K562 (cell line): Measurements from ENCODE around the gene VGF. TPM values are rescaled to one million over a fixed set of nuclear protein-coding genes. Genes with fewer than 3 reads are reported as not detected.
A peak's percentile ranks its signal among the peaks of the same experiment; 100 is the strongest.
"Not testable (repeated sequence)": the region's sequence is repeated elsewhere in the genome, so short reads cannot be mapped to it uniquely, and the experiment has no call there.

Source experiments
- ATAC-seq: fragments of 200-7000 bp; cut with Tn5 transposase; 3 replicates; pipeline ENCODE4 v1.9.1; 2020; ENCODE audit warnings: moderate library complexity
- BruUV-seq: library from RNA; stranded (reverse); fragments of 400-500 nt; replicated peaks from 2 replicates; lab custom pipeline; 2021; lab: Mats Ljungman, UMichigan
- CTCF ChIA-PET: fragments of 300-600 bp; formaldehyde crosslinking; extraction: SDS; loops from one replicate; lab custom pipeline; 2021; ENCODE audit warnings: low intra/inter-chr PET ratio; lab: Yijun Ruan, JAX
- POLR2A ChIA-PET: fragments of 300-600, 350-650 bp; sonication (Branson Sonifier 250); formaldehyde crosslinking; extraction: SDS; loops from one replicate; lab custom pipeline; 2021; ENCODE audit warnings: antibody characterized with exemption, inconsistent platforms; lab: Yijun Ruan, JAX
- DNase-seq, 4 experiments: peaks; one replicate each; pipeline versions ENCODE4 v3.0.0 to v3.0.0-alpha.2; 2011 to 2018; ENCODE audit warnings: low spot score in 3 of 4, mixed read lengths in 3 of 4; ENCODE audit errors: extremely low read depth in 1 of 4
- FAIRE-seq: peaks from 2 replicates; lab custom pipeline; 2011; peaks lifted over from hg19 to GRCh38; lab: Jason Lieb, UNC
- H2AFZ ChIP-seq: 2 replicates; pipeline ENCODE4 v1.6.0; 2011; ENCODE audit warnings: low read depth, low read length, control low read depth, inconsistent platforms
- H3K27ac ChIP-seq: fragments of 200-600 bp; 3 replicates; pipeline ENCODE4 v1.8.0; 2011; ENCODE audit warnings: low read depth, mild to moderate bottlenecking, control low read depth, inconsistent platforms, low read length, moderate library complexity, mixed read lengths; ENCODE audit errors: extremely low read depth
- H3K27me3 ChIP-seq, 2 experiments: fragments of 300-600 bp in 1 of 2; 2 replicates in 1 of 2; 3 replicates in 1 of 2; pipeline versions ENCODE4 v1.6.0 to v1.8.0; 2011; ENCODE audit warnings: inconsistent platforms in 2 of 2, low read length in 2 of 2, mild to moderate bottlenecking in 1 of 2, mixed read lengths in 1 of 2, moderate library complexity in 1 of 2; ENCODE audit not compliant: control insufficient read depth in 2 of 2, insufficient read depth in 2 of 2
- H3K36me3 ChIP-seq: fragments of 300-600 bp; 3 replicates; pipeline ENCODE4 v1.8.0; 2011; ENCODE audit warnings: mild to moderate bottlenecking, low read length, inconsistent platforms; ENCODE audit not compliant: control insufficient read depth, insufficient read depth
- H3K4me1 ChIP-seq, 2 experiments: fragments of 200-600 bp in 1 of 2; replicated peaks in 1 of 2; 2 replicates in 1 of 2; 3 replicates in 1 of 2; pipeline versions ENCODE4 v1.5.1 to v1.8.0; 2011; ENCODE audit warnings: inconsistent platforms in 2 of 2, low read length in 2 of 2, mild to moderate bottlenecking in 1 of 2, mixed read lengths in 1 of 2, moderate library complexity in 1 of 2; ENCODE audit not compliant: control insufficient read depth in 2 of 2, insufficient read depth in 2 of 2
- H3K4me2 ChIP-seq: 2 replicates; pipeline ENCODE4 v1.6.1; 2011; ENCODE audit warnings: low read length, control low read depth, inconsistent platforms, mixed read lengths; ENCODE audit not compliant: insufficient read depth
- H3K4me3 ChIP-seq: fragments of 200-600 bp; sonication (generic), shearing (Covaris generic); 2 replicates; pipeline ENCODE4 v1.5.1; 2016; ENCODE audit warnings: control low read depth, inconsistent platforms
- H3K79me2 ChIP-seq: fragments of 200-600 bp; 3 replicates; pipeline ENCODE4 v1.8.0; 2011; ENCODE audit warnings: low read length, inconsistent platforms; ENCODE audit not compliant: control insufficient read depth, insufficient read depth
- H3K9ac ChIP-seq, 2 experiments: 2 replicates each; pipeline versions ENCODE4 v1.6.0 to v1.6.1; 2011; ENCODE audit warnings: low read depth in 2 of 2, low read length in 2 of 2, control low read depth in 1 of 2, inconsistent platforms in 1 of 2, mild to moderate bottlenecking in 1 of 2, mixed read lengths in 1 of 2; ENCODE audit not compliant: insufficient read depth in 1 of 2
- H3K9me1 ChIP-seq: one replicate; pipeline ENCODE4 v1.6.0; 2011; ENCODE audit warnings: inconsistent platforms, mild to moderate bottlenecking, low read length, moderate library complexity; ENCODE audit not compliant: control insufficient read depth, insufficient read depth
- H3K9me3 ChIP-seq: replicated peaks from 2 replicates; pipeline ENCODE4 v1.5.1; 2011; ENCODE audit warnings: low read depth, low read length, inconsistent platforms; ENCODE audit not compliant: control insufficient read depth, insufficient read depth
- H4K20me1 ChIP-seq: replicated peaks from 2 replicates; pipeline ENCODE4 v1.6.1; 2011; ENCODE audit warnings: low read length, inconsistent platforms, mixed read lengths; ENCODE audit not compliant: control insufficient read depth, insufficient read depth
- MTA1 ChIP-seq: fragments of 450-650 bp; IDR thresholded peaks from 2 replicates; pipeline ENCODE4 v1.6.1; 2017; ENCODE audit warnings: borderline replicate concordance
- THRAP3 ChIP-seq: fragments of 450-650 bp; IDR thresholded peaks from 2 replicates; pipeline ENCODE4 v1.6.1; 2016; ENCODE audit warnings: mild to moderate bottlenecking, inconsistent platforms, borderline replicate concordance
- ZNF512 ChIP-seq: IDR thresholded peaks from 2 replicates; pipeline ENCODE4 v1.6.1; 2016; ENCODE audit warnings: missing genetic modification characterization, missing compliant biosample characterization
- WGBS: fragments of 100-300 bp; shearing (Covaris generic); methylation state at CpG from one replicate; pipeline ENCODE4 v1.1.6; 2016; ENCODE audit warnings: low coverage, mixed read lengths; ENCODE audit not compliant: insufficient coverage; ENCODE audit errors: missing lambda C conversion rate; 5-methylcytosine and 5-hydroxymethylcytosine counted together
- in situ Hi-C: fragments of 300-500 bp; cut with MboI; formaldehyde crosslinking; loops from 4 replicates; pipeline ENCODE4 v1.15.0; 2018; ENCODE audit warnings: inconsistent platforms, mixed read lengths
- intact Hi-C: fragments of 100-400 bp; cut with micrococcal nuclease; formaldehyde crosslinking; loops from 2 replicates; pipeline ENCODE4 v1.14.2; 2022
- microRNA-seq: library from miRNA; unstranded; fragments of <30 nt; microRNA quantifications from one replicate; pipeline ENCODE4, GENCODE V29; 2018; ENCODE audit warnings: borderline microRNAs expressed
- polyA plus RNA-seq, 8 experiments: library from polyadenylated mRNA; depleted of rRNA in 4 of 8; stranded (reverse) in 5 of 8; unstranded in 3 of 8; fragments of >200 nt; fragmentation: Nextera tagmentation in 2 of 8; fragmentation: Illumina TruSeq in 1 of 8; extraction: Ambion mirVana in 2 of 8; extraction: Trizol in 1 of 8; gene quantifications; 2 replicates each; pipeline versions ENCODE4 v1.2.1 to v1.2.3, GENCODE V29; 2011 to 2014; ENCODE audit warnings: inconsistent platforms in 1 of 8, missing spikeins in 1 of 8
- small RNA-seq: library from RNA; depleted of rRNA; stranded (forward); fragments of <200 nt; gene quantifications from one replicate; pipeline ENCODE3, GENCODE V24; 2014
- total RNA-seq, 7 experiments: library from RNA; depleted of rRNA in 6 of 7; stranded (reverse); fragments of >200 nt in 6 of 7; fragmentation: Illumina TruSeq in 2 of 7; extraction: Trizol in 2 of 7; gene quantifications; 2 replicates each; pipeline versions ENCODE4 v1.2.1 to v1.2.3, GENCODE V29; 2011 to 2021; ENCODE audit warnings: low replicate concordance in 1 of 7

The VGF gene
- total and polyA plus RNA-seq, 9 of the 15 experiments (the other 6 are each of a cell fraction or from before 2014, with no cell fraction given): 0.03 to 5.7 (median 0.34) TPM

GRCh38 chr7:101113140-101113539 lies 52.2 kb downstream of the VGF start:
- H3K4me2 ChIP-seq, CTCF ChIA-PET, H4K20me1 ChIP-seq, H3K9ac ChIP-seq, in situ Hi-C loops, BruUV-seq, H3K27ac ChIP-seq, intact Hi-C loops, H3K9me3 ChIP-seq, H3K79me2 ChIP-seq, ATAC-seq, H3K4me3 ChIP-seq, DNase-seq, FAIRE-seq, H3K36me3 ChIP-seq, H2AFZ ChIP-seq, POLR2A ChIA-PET, H3K27me3 ChIP-seq, H3K9me1 ChIP-seq: not testable (repeated sequence)
- WGBS: 88% methylated on average over 7 of the region's 7 CpGs
- TF ChIP-seq MTA1 (0 out of 2 replicates have a peak, but pooled peaks have one; percentile 21), ZNF512 (tag) (peak; percentile 83), THRAP3 (0 out of 2 replicates have a peak, but pooled peaks have one; percentile 46)
- H3K4me1 ChIP-seq: peaks cover 0 to 22% of the 10 kb centered on the region in 2 experiments; a peak in 4 of 5 replicates

Small RNAs within 50 kb of the gene (microRNA-seq; reads per million reads assigned to microRNA genes)
- gene MIR4653: not detected

Small RNAs within 50 kb of the gene (small RNA-seq; reads per million reads assigned to genes)
- not detected for gene MIR4653

Other genes starting within 250 kb of the VGF start
Only the 7 nearest of the 14 such genes appear.
- gene SERPINE1, start 38.5 kb downstream of the VGF start, total RNA-seq (2014; rRNA removed): 0.73 and 0.91 TPM in 2 replicates
- gene SERPINE1, start 38.5 kb downstream of the VGF start, total RNA-seq (2014; rRNA removed; fragmentation: Illumina TruSeq; extraction: Trizol): 0.44 and 0.67 TPM in 2 replicates
- gene SERPINE1, start 38.5 kb downstream of the VGF start, total RNA-seq (2015; rRNA removed; fragmentation: Illumina TruSeq; extraction: Trizol): 0.22 and 0.23 TPM in 2 replicates
- gene SERPINE1, start 38.5 kb downstream of the VGF start, total RNA-seq (2021): 0.98 and 1.3 TPM in 2 replicates
- 2.2 and 4.8 TPM in 2 replicates for gene SERPINE1, start 38.5 kb downstream of the VGF start, polyA plus RNA-seq (2011; rRNA removed)
- 1.0 and 1.1 TPM in 2 replicates for gene SERPINE1, start 38.5 kb downstream of the VGF start, polyA plus RNA-seq (2014; fragmentation: Illumina TruSeq; extraction: Trizol)
- gene SERPINE1, start 38.5 kb downstream of the VGF start, polyA plus RNA-seq (2014; fragmentation: Nextera tagmentation; extraction: Ambion mirVana): 1 to 10 TPM in 1 of 2 experiments, under 1 TPM in 1; 0.89 to 1.6 TPM
- 0.54 and 0.62 TPM in 2 replicates for gene SERPINE1, start 38.5 kb downstream of the VGF start, polyA plus RNA-seq (2014; rRNA removed)
- 149 and 163 TPM in 2 replicates for gene AP1S1, start 11.1 kb downstream of the VGF start, total RNA-seq (2014; rRNA removed)
- gene AP1S1, start 11.1 kb downstream of the VGF start, total RNA-seq (2014; rRNA removed; fragmentation: Illumina TruSeq; extraction: Trizol): 68.6 and 77.7 TPM in 2 replicates
- 71.8 and 71.9 TPM in 2 replicates for gene AP1S1, start 11.1 kb downstream of the VGF start, total RNA-seq (2015; rRNA removed; fragmentation: Illumina TruSeq; extraction: Trizol)
- gene AP1S1, start 11.1 kb downstream of the VGF start, total RNA-seq (2021): 89.4 and 91.2 TPM in 2 replicates
- 113 and 121 TPM in 2 replicates for gene AP1S1, start 11.1 kb downstream of the VGF start, polyA plus RNA-seq (2011; rRNA removed)
- 79.8 and 104 TPM in 2 replicates for gene AP1S1, start 11.1 kb downstream of the VGF start, polyA plus RNA-seq (2014; fragmentation: Illumina TruSeq; extraction: Trizol)
- gene AP1S1, start 11.1 kb downstream of the VGF start, polyA plus RNA-seq (2014; fragmentation: Nextera tagmentation; extraction: Ambion mirVana): 10 to 100 TPM in 1 of 2 experiments, 1 to 10 TPM in 1; 4.4 to 13.6 TPM
- 125 and 188 TPM in 2 replicates for gene AP1S1, start 11.1 kb downstream of the VGF start, polyA plus RNA-seq (2014; rRNA removed)
- not detected in 2 replicates for gene NAT16, start 14.7 kb upstream of the VGF start, total RNA-seq (2014; rRNA removed)
- not detected in 2 replicates for gene NAT16, start 14.7 kb upstream of the VGF start, total RNA-seq (2014; rRNA removed; fragmentation: Illumina TruSeq; extraction: Trizol)
- gene NAT16, start 14.7 kb upstream of the VGF start, total RNA-seq (2015; rRNA removed; fragmentation: Illumina TruSeq; extraction: Trizol): not detected in 2 replicates
- not detected in 2 replicates for gene NAT16, start 14.7 kb upstream of the VGF start, total RNA-seq (2021)
- gene NAT16, start 14.7 kb upstream of the VGF start, polyA plus RNA-seq (2011; rRNA removed): not detected in 2 replicates
- not detected in 2 replicates for gene NAT16, start 14.7 kb upstream of the VGF start, polyA plus RNA-seq (2014; fragmentation: Illumina TruSeq; extraction: Trizol)
- under 1 TPM in 1 of 2 experiments, not detected in 1; 0.04 TPM for gene NAT16, start 14.7 kb upstream of the VGF start, polyA plus RNA-seq (2014; fragmentation: Nextera tagmentation; extraction: Ambion mirVana)
- not detected in 2 replicates for gene NAT16, start 14.7 kb upstream of the VGF start, polyA plus RNA-seq (2014; rRNA removed)
- gene MOGAT3, start 35.5 kb upstream of the VGF start, total RNA-seq (2014; rRNA removed): not detected in 2 replicates
- gene MOGAT3, start 35.5 kb upstream of the VGF start, total RNA-seq (2014; rRNA removed; fragmentation: Illumina TruSeq; extraction: Trizol): not detected in 2 replicates
- not detected in 2 replicates for gene MOGAT3, start 35.5 kb upstream of the VGF start, total RNA-seq (2015; rRNA removed; fragmentation: Illumina TruSeq; extraction: Trizol)
- gene MOGAT3, start 35.5 kb upstream of the VGF start, total RNA-seq (2021): not detected in 2 replicates
- gene MOGAT3, start 35.5 kb upstream of the VGF start, polyA plus RNA-seq (2011; rRNA removed): 0.07 and 0.13 TPM in 2 replicates
- not detected in 2 replicates for gene MOGAT3, start 35.5 kb upstream of the VGF start, polyA plus RNA-seq (2014; fragmentation: Illumina TruSeq; extraction: Trizol)
- under 1 TPM; 0.07 to 0.17 TPM for gene MOGAT3, start 35.5 kb upstream of the VGF start, polyA plus RNA-seq (2014; fragmentation: Nextera tagmentation; extraction: Ambion mirVana)
- not detected in 2 replicates for gene MOGAT3, start 35.5 kb upstream of the VGF start, polyA plus RNA-seq (2014; rRNA removed)
- 42.1 and 53.8 TPM in 2 replicates for gene PLOD3, start 52.0 kb upstream of the VGF start, total RNA-seq (2014; rRNA removed)
- 23.5 and 24.1 TPM in 2 replicates for gene PLOD3, start 52.0 kb upstream of the VGF start, total RNA-seq (2014; rRNA removed; fragmentation: Illumina TruSeq; extraction: Trizol)
- 30.9 and 31.8 TPM in 2 replicates for gene PLOD3, start 52.0 kb upstream of the VGF start, total RNA-seq (2015; rRNA removed; fragmentation: Illumina TruSeq; extraction: Trizol)
- gene PLOD3, start 52.0 kb upstream of the VGF start, total RNA-seq (2021): 101 and 103 TPM in 2 replicates
- gene PLOD3, start 52.0 kb upstream of the VGF start, polyA plus RNA-seq (2011; rRNA removed): 19.3 and 33.5 TPM in 2 replicates
- 73.6 and 76.4 TPM in 2 replicates for gene PLOD3, start 52.0 kb upstream of the VGF start, polyA plus RNA-seq (2014; fragmentation: Illumina TruSeq; extraction: Trizol)
- 1 to 10 TPM; 2.8 to 5.9 TPM for gene PLOD3, start 52.0 kb upstream of the VGF start, polyA plus RNA-seq (2014; fragmentation: Nextera tagmentation; extraction: Ambion mirVana)
- 50.3 and 58.9 TPM in 2 replicates for gene PLOD3, start 52.0 kb upstream of the VGF start, polyA plus RNA-seq (2014; rRNA removed)
- gene ZNHIT1, start 52.6 kb upstream of the VGF start, total RNA-seq (2014; rRNA removed): 162 and 189 TPM in 2 replicates
- 34.7 and 37.7 TPM in 2 replicates for gene ZNHIT1, start 52.6 kb upstream of the VGF start, total RNA-seq (2014; rRNA removed; fragmentation: Illumina TruSeq; extraction: Trizol)
- gene ZNHIT1, start 52.6 kb upstream of the VGF start, total RNA-seq (2015; rRNA removed; fragmentation: Illumina TruSeq; extraction: Trizol): 67.7 and 70.1 TPM in 2 replicates
- gene ZNHIT1, start 52.6 kb upstream of the VGF start, total RNA-seq (2021): 98.3 and 110 TPM in 2 replicates
- gene ZNHIT1, start 52.6 kb upstream of the VGF start, polyA plus RNA-seq (2011; rRNA removed): 29.6 and 38.3 TPM in 2 replicates
- 81.6 and 101 TPM in 2 replicates for gene ZNHIT1, start 52.6 kb upstream of the VGF start, polyA plus RNA-seq (2014; fragmentation: Illumina TruSeq; extraction: Trizol)
- gene ZNHIT1, start 52.6 kb upstream of the VGF start, polyA plus RNA-seq (2014; fragmentation: Nextera tagmentation; extraction: Ambion mirVana): 10 to 100 TPM in 1 of 2 experiments, 1 to 10 TPM in 1; 6.4 to 24.5 TPM
- gene ZNHIT1, start 52.6 kb upstream of the VGF start, polyA plus RNA-seq (2014; rRNA removed): 132 and 140 TPM in 2 replicates
- gene CLDN15, start 72.2 kb upstream of the VGF start, total RNA-seq (2014; rRNA removed): 3.0 and 8.4 TPM in 2 replicates
- 3.0 and 4.0 TPM in 2 replicates for gene CLDN15, start 72.2 kb upstream of the VGF start, total RNA-seq (2014; rRNA removed; fragmentation: Illumina TruSeq; extraction: Trizol)
- 6.7 and 7.4 TPM in 2 replicates for gene CLDN15, start 72.2 kb upstream of the VGF start, total RNA-seq (2015; rRNA removed; fragmentation: Illumina TruSeq; extraction: Trizol)
- gene CLDN15, start 72.2 kb upstream of the VGF start, total RNA-seq (2021): 10.0 and 10.6 TPM in 2 replicates
- gene CLDN15, start 72.2 kb upstream of the VGF start, polyA plus RNA-seq (2011; rRNA removed): 11.6 and 16.2 TPM in 2 replicates
- 10.2 and 11.1 TPM in 2 replicates for gene CLDN15, start 72.2 kb upstream of the VGF start, polyA plus RNA-seq (2014; fragmentation: Illumina TruSeq; extraction: Trizol)
- gene CLDN15, start 72.2 kb upstream of the VGF start, polyA plus RNA-seq (2014; fragmentation: Nextera tagmentation; extraction: Ambion mirVana): under 1 TPM; 0.32 to 0.39 TPM
- 14.5 and 17.9 TPM in 2 replicates for gene CLDN15, start 72.2 kb upstream of the VGF start, polyA plus RNA-seq (2014; rRNA removed)